ENCODE data around the gene DDIT3.

- TF ChIP-seq CTCF (IDR thresholded peaks at IDR 0.05) (no peak), POLR2A (IDR thresholded peaks at IDR 0.05) (no peak)
Measured at GRCh38 chr12:57498132-57498502, 22.2 kb downstream of the DDIT3 start.
